Activated CD8-positive, alpha-beta T cell treated with anti-CD3 and anti-CD28 coated beads, Interleukin-2, amount 10 ng/mL, durations not matched to agents 7 days and 5 days (primary cell): ENCODE results near the gene PHF21A. TPM values are rescaled to one million over a fixed set of nuclear protein-coding genes. Genes with fewer than 3 reads are reported as not detected.
A peak's percentile ranks its signal among the peaks of the same experiment; 100 is the strongest.

ENCODE experiments used
- ATAC-seq: fragments of 150-1000 bp; cut with Tn5 transposase; one replicate; pipeline ENCODE4 v1.10.0; 2021; ENCODE audit warnings: moderate library complexity
- CTCF ChIA-PET: fragments of 350-600 bp; sonication (Branson Sonifier 250); formaldehyde crosslinking; loops from one replicate; lab custom pipeline; 2021; ENCODE audit warnings: antibody characterized with exemption; lab: Charles Lee
- POLR2A ChIA-PET: fragments of 350-600 bp; sonication (Branson Sonifier 250); formaldehyde crosslinking; loops from one replicate; lab custom pipeline; 2021; ENCODE audit warnings: antibody characterized with exemption; lab: Charles Lee
- DNase-seq: peaks from one replicate; pipeline ENCODE4 v3.0.0-alpha.2; 2020
- H3K27ac Mint-ChIP-seq: one replicate; pipeline ENCODE4 v1.8.0; 2021; ENCODE audit warnings: mild to moderate bottlenecking, mixed read lengths
- H3K27me3 Mint-ChIP-seq: one replicate; pipeline ENCODE4 v1.8.0; 2021; ENCODE audit warnings: low read depth, mixed read lengths
- H3K36me3 Mint-ChIP-seq: one replicate; pipeline ENCODE4 v1.8.0; 2021; ENCODE audit warnings: low read depth, mixed read lengths
- H3K4me1 Mint-ChIP-seq: one replicate; pipeline ENCODE4 v1.8.0; 2021; ENCODE audit warnings: low read depth, mixed read lengths
- H3K4me3 Mint-ChIP-seq: one replicate; pipeline ENCODE4 v1.8.0; 2021; ENCODE audit warnings: mild to moderate bottlenecking, mixed read lengths
- H3K9me3 Mint-ChIP-seq: one replicate; pipeline ENCODE4 v1.8.0; 2022; ENCODE audit warnings: mixed read lengths; ENCODE audit not compliant: insufficient read depth
- total RNA-seq, 2 experiments: library from RNA; stranded (reverse); gene quantifications; one replicate each; pipeline ENCODE4 v1.2.3, GENCODE V29; 2021

PHF21A gene
- total RNA-seq, 2 experiments from 2014 or later = 26.9 to 27.0 TPM

GRCh38 chr11:45885274-45885920, 235.9 kb downstream of the PHF21A start, which contains the start of gene MAPK8IP1:
MAPK8IP1 (plus strand) TSS chr11:45885651; CDS start chr11:45885821, 170 bp downstream.
- DNase-seq = peak; percentile 59
- Mint-ChIP-seq H3K4me3 (peak within 1 kb of the TSS; percentile 67), H3K36me3 (peaks cover 2% of the 10 kb centered on the region), H3K4me1 (peaks cover 3% of the 10 kb centered on the region), H3K27ac (no peak within 1 kb of the TSS), H3K9me3 (no peaks in the 10 kb centered on the region), H3K27me3 (peaks cover 4% of the 10 kb centered on the region)
- peak; percentile 83 for ATAC-seq
- POLR2A ChIA-PET = no interaction called here
- CTCF ChIA-PET = interaction anchor here (2.1 kb wide), 1 partner anchor 13 kb away, joined by 7 read pairs; no protein-coding TSS in a partner anchor

DNA sequence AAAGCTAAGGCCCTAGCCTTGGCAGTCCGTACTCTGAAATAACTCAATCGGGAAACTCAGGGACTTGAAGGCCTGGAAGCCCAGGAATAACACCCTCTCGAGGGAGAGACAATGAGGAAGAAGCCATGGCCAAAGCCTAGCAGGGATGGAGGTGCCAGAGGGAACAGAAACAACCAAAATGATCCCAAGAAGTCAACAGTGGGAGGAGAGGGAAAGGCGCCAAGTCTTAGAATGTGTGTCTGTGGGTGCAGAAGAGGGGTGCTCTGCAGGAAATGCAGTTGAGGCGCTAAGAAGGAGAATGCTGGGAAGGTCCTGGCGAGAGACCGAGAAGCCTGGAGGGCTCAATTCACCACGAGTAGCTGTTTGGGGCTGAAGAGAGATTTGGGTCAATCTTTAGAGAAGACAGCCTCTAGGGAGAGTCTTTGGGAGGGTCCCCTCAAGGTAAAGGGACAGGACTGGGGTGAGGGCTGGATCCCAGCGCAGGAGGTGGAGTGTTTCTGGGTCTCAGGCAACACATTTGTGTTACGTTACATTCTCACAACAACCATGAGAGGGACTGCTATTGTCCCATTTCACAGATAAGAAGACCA, 236.6 kb downstream of the PHF21A start:
- ChIA-PET POLR2A (no interaction called here), CTCF (interaction anchor here (2.1 kb wide), 1 partner anchor 12 kb away, joined by 7 read pairs; no protein-coding TSS in a partner anchor)
- H3K9me3 Mint-ChIP-seq = no peaks in the 10 kb centered on the region
- peaks cover 3% of the 10 kb centered on the region for H3K4me1 Mint-ChIP-seq
- peak overlapping the region; percentile 67 for H3K4me3 Mint-ChIP-seq
- no peak overlapping the region for H3K27ac Mint-ChIP-seq
- peaks cover 5% of the 10 kb centered on the region for H3K36me3 Mint-ChIP-seq
- DNase-seq (no peak), ATAC-seq (no peak)
- peaks cover 4% of the 10 kb centered on the region for H3K27me3 Mint-ChIP-seq

Other genes with a start within 250 kb of the PHF21A start
- 1 to 10 TPM in 1 of 2 experiments, under 1 TPM in 1; 0.95 to 1.3 TPM for gene MAPK8IP1, start 235.8 kb downstream of the PHF21A start, total RNA-seq
- gene FREY1, start 214.2 kb downstream of the PHF21A start, total RNA-seq = 1 to 10 TPM; 2.1 TPM
- gene PEX16, start 203.6 kb downstream of the PHF21A start, total RNA-seq = 10 to 100 TPM; 50.0 to 54.6 TPM
- gene LARGE2, start 198.8 kb downstream of the PHF21A start, total RNA-seq = under 1 TPM; 0.44 to 0.71 TPM
- not detected for gene CREB3L1, start 156.2 kb upstream of the PHF21A start, total RNA-seq
- 100 to 1,000 TPM; 151 to 152 TPM for gene DGKZ, start 226.0 kb upstream of the PHF21A start, total RNA-seq